OCI-LY1 (cell line): Measurements from ENCODE around the gene OSMR.

Source experiments
- H2AFZ ChIP-seq: fragments of 200-600 bp; sonication (generic), shearing (Covaris generic); 2 replicates; pipeline ENCODE4 v1.6.0; 2014; ENCODE audit warnings: antibody characterized with exemption, mild to moderate bottlenecking, low read length
- H3F3A ChIP-seq: fragments of 200-600 bp; sonication (generic), shearing (Covaris generic); 2 replicates; pipeline ENCODE4 v1.6.0; 2014; ENCODE audit warnings: mild to moderate bottlenecking, antibody characterized with exemption, low read length, moderate library complexity; ENCODE audit not compliant: insufficient read depth
- H3K27ac ChIP-seq: fragments of 200-600 bp; sonication (generic); 2 replicates; pipeline ENCODE4 v1.5.1; 2014; ENCODE audit warnings: low read length, mixed run types, mild to moderate bottlenecking, low read depth; ENCODE audit not compliant: poor library complexity, severe bottlenecking
- H3K27me3 ChIP-seq: fragments of 200-600 bp; sonication (generic); 2 replicates; pipeline ENCODE4 v1.6.0; 2014; ENCODE audit warnings: antibody characterized with exemption, mild to moderate bottlenecking, low read length, moderate library complexity; ENCODE audit not compliant: insufficient read depth
- H3K36me3 ChIP-seq: fragments of 200-600 bp; sonication (generic); 2 replicates; pipeline ENCODE4 v1.6.1; 2014; ENCODE audit warnings: mild to moderate bottlenecking, antibody characterized with exemption, low read length, moderate library complexity, mixed read lengths; ENCODE audit not compliant: insufficient read depth
- H3K4me1 ChIP-seq: fragments of 200-600 bp; sonication (generic); 2 replicates; pipeline ENCODE4 v1.5.1; 2014; ENCODE audit warnings: mild to moderate bottlenecking, low read length, moderate library complexity; ENCODE audit not compliant: insufficient read depth, severe bottlenecking
- H3K4me2 ChIP-seq: fragments of 200-600 bp; sonication (generic), shearing (Covaris generic); 2 replicates; pipeline ENCODE4 v1.6.1; 2014; ENCODE audit warnings: low read length
- H3K4me3 ChIP-seq: fragments of 200-600 bp; sonication (generic); 2 replicates; pipeline ENCODE4 v1.5.1; 2014; ENCODE audit warnings: low read length, low read depth, mild to moderate bottlenecking, mixed read lengths; ENCODE audit not compliant: poor library complexity, severe bottlenecking
- H3K79me2 ChIP-seq: fragments of 200-600 bp; shearing (Covaris generic); 2 replicates; pipeline ENCODE4 v1.6.1; 2016; ENCODE audit warnings: mixed run types, low read length, mixed read lengths; ENCODE audit not compliant: insufficient read depth
- H3K9ac ChIP-seq: fragments of 200-600 bp; sonication (generic), shearing (Covaris generic); 2 replicates; pipeline ENCODE4 v1.6.1; 2014; ENCODE audit warnings: mild to moderate bottlenecking, low read length, mixed read lengths
- H3K9me2 ChIP-seq: fragments of 200-600 bp; sonication (generic), shearing (Covaris generic); 2 replicates; pipeline ENCODE4 v1.6.1; 2014; ENCODE audit warnings: low read depth, mild to moderate bottlenecking, low read length, mixed read lengths
- H3K9me3 ChIP-seq: fragments of 200-600 bp; shearing (Covaris generic); 2 replicates; pipeline ENCODE4 v1.6.1; 2014; ENCODE audit warnings: low read length, mixed read lengths
- H4K20me1 ChIP-seq: fragments of 200-600 bp; sonication (generic), shearing (Covaris generic); 2 replicates; pipeline ENCODE4 v1.6.0; 2016; ENCODE audit warnings: mild to moderate bottlenecking, low read length; ENCODE audit not compliant: insufficient read depth
- CTCF ChIP-seq: fragments of 200-600 bp; sonication (generic), shearing (Covaris generic); IDR thresholded peaks from 2 replicates; pipeline ENCODE4 v1.5.1; 2017; ENCODE audit warnings: mild to moderate bottlenecking, antibody characterized with exemption, low read length, moderate library complexity, mixed read lengths
- EZH2 ChIP-seq: fragments of 200-600 bp; sonication (generic), shearing (Covaris generic); IDR thresholded peaks from 2 replicates; pipeline ENCODE4 v1.8.0; 2017; ENCODE audit warnings: borderline replicate concordance, mixed run types, mild to moderate bottlenecking, antibody characterized with exemption, low read length, moderate library complexity, mixed read lengths

OSMR gene

GRCh38 chr5:38872826-38873225 lies 27.0 kb downstream of the OSMR start:
- no peaks in the 10 kb centered on the region for H3K9me2 ChIP-seq
- no peak for TF ChIP-seq CTCF
- TF ChIP-seq EZH2 = no peak
- H4K20me1 ChIP-seq = no peaks in the 10 kb centered on the region
- no peaks in the 10 kb centered on the region for H3K9me3 ChIP-seq
- no peaks in the 10 kb centered on the region for H3F3A ChIP-seq
- no peak overlapping the region for H3K4me3 ChIP-seq
- no peak overlapping the region for H2AFZ ChIP-seq
- H3K27ac ChIP-seq = no peak overlapping the region
- no peaks in the 10 kb centered on the region for H3K27me3 ChIP-seq
- no peaks in the 10 kb centered on the region for H3K4me1 ChIP-seq
- H3K4me2 ChIP-seq = no peak overlapping the region
- H3K9ac ChIP-seq = no peak overlapping the region
- H3K36me3 ChIP-seq = no peaks in the 10 kb centered on the region
- no peaks in the 10 kb centered on the region for H3K79me2 ChIP-seq

GRCh38 chr5:38874948-38875456 lies 29.2 kb downstream of the OSMR start:
- Histone ChIP-seq H3K9me2 (no peaks in the 10 kb centered on the region), H4K20me1 (no peaks in the 10 kb centered on the region), H3K4me2 (no peak overlapping the region), H2AFZ (no peak overlapping the region), H3K4me3 (no peak overlapping the region), H3K27me3 (no peaks in the 10 kb centered on the region), H3F3A (no peaks in the 10 kb centered on the region), H3K4me1 (no peaks in the 10 kb centered on the region), H3K36me3 (no peaks in the 10 kb centered on the region), H3K9ac (no peak overlapping the region), H3K9me3 (no peaks in the 10 kb centered on the region), H3K79me2 (no peaks in the 10 kb centered on the region), H3K27ac (no peak overlapping the region)
- TF ChIP-seq EZH2 (no peak), CTCF (no peak)

GRCh38 chr5:38878391-38879077 lies 32.7 kb downstream of the OSMR start:
- no peaks in the 10 kb centered on the region for H3K27me3 ChIP-seq
- no peak overlapping the region for H3K9ac ChIP-seq
- no peak overlapping the region for H2AFZ ChIP-seq
- no peaks in the 10 kb centered on the region for H3K4me1 ChIP-seq
- H4K20me1 ChIP-seq = no peaks in the 10 kb centered on the region
- H3K79me2 ChIP-seq = no peaks in the 10 kb centered on the region
- no peaks in the 10 kb centered on the region for H3K36me3 ChIP-seq
- H3K9me2 ChIP-seq = no peaks in the 10 kb centered on the region
- H3K4me3 ChIP-seq = no peak overlapping the region
- no peaks in the 10 kb centered on the region for H3F3A ChIP-seq
- no peaks in the 10 kb centered on the region for H3K9me3 ChIP-seq
- H3K4me2 ChIP-seq = no peak overlapping the region
- TF ChIP-seq CTCF = no peak
- TF ChIP-seq EZH2 = no peak
- H3K27ac ChIP-seq = no peak overlapping the region
